HG02885 (cell line): ENCODE measurements around the gene KRTAP5-9.
"Not testable (repeated sequence)": the region's sequence is repeated elsewhere in the genome, so short reads cannot be mapped to it uniquely, and the experiment has no call there.

Experiments
- ATAC-seq: cut with Tn5 transposase; IDR thresholded peaks from one replicate; pipeline ENCODE4 v1.9.1; 2021; ENCODE audit warnings: mild to moderate bottlenecking; ENCODE audit not compliant: unreplicated experiment, poor library complexity

The KRTAP5-9 gene

DNA sequence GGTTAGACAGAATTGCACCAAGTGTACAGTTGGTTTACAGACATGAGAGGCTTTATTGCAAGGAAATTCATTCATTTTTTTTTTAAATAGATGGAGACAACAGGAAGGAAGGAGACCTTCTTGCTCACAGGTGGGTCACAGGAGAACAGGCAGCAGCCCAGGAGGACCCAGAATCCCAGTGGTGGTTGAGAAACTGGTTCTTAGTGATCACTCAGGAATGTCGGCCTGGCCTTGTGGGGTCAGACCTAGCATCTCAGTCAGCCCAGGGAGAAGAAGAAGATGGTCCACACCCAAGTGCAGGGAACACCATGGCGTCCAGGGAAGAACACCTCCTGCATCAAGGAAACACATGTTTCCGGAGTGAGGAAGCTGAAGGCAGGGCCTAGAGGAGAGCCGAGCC is 33.6 kb downstream of the KRTAP5-9 start:
- ATAC-seq, result no peak

GRCh38 chr11:71582309-71582895 is 34.2 kb downstream of the KRTAP5-9 start, which contains the start of gene KRTAP5-11:
KRTAP5-11 (minus strand) TSS chr11:71582875; CDS start chr11:71582837, 38 bp downstream.
- no peak for ATAC-seq

DNA sequence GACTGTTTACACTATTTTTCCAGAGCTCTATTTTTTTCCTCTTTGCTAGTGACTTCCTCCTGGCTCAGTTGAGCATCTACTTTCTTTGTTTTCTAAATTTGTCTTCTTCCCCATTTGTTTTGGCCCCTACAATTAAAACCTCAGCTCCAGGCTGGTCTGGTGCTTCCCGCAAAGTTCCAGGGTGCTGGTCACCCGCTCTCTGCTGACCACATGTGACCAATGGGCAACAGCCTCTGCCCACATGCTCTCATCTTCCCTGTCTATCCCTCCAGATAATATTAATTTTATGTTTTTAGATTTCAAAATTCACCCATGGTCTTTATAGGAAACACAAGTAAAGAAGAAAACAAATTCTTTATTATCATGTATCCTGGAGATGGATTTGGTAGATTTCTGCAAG is 34.7 kb downstream of the KRTAP5-9 start:
- ATAC-seq, result not testable (repeated sequence)

DNA sequence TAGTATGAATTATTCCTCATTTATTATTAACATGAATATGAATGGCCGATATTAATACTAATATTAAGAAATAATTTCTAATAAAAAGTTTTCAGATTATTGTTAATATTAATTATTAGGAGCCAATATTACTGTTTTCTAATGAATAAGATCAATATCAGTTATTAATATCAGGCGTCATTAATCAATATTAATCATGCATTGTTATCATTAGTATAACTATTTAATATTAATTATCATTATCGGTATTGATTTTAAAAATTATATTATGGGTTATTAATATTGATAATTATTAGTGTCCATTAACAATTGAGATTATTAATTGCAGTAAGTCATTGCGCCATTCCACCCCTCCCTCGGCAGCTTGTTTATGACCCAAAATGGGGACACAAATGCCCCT is 37.5 kb downstream of the KRTAP5-9 start:
- ATAC-seq, result not testable (repeated sequence)

DNA sequence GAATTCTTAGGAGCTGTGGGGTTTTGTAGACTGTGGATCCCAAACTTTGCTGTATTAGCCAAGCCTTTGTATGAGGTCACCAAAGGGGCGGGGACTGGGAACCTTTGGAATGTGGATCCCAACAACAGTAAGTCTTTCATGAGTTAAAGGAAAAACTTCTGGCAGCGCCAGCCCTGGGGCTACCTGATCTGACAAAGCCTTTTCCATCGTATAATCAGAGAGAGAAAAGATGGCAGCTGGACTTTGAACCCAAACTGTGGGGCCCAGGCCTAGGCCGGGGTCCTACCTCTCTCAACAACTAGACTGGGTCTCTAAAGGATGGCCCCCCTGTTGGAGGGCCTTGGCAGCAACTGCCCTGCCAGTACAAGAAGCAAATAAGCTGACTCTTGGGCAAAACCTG is 40.1 kb downstream of the KRTAP5-9 start:
- not testable (repeated sequence) for ATAC-seq

GRCh38 chr11:71588822-71589545 is 40.8 kb downstream of the KRTAP5-9 start:
- ATAC-seq, result not testable (repeated sequence)

- ATAC-seq, result not testable (repeated sequence)
Measured at GRCh38 chr11:71589546-71589920, 41.3 kb downstream of the KRTAP5-9 start.
